GM12878 (cell line): ENCODE results near the gene PROM1. TPM values are rescaled to one million over a fixed set of nuclear protein-coding genes. Genes with fewer than 3 reads are reported as not detected.

Source experiments
- ATAC-seq: fragments of 200-7000 bp; cut with Tn5 transposase; 3 replicates; pipeline ENCODE4 v1.9.1; 2020; ENCODE audit warnings: mild to moderate bottlenecking, moderate library complexity
- BruUV-seq: library from RNA; stranded (reverse); fragments of 400-500 nt; replicated peaks from 2 replicates; lab custom pipeline; 2021; lab: Mats Ljungman, UMichigan
- CTCF ChIA-PET: fragments of 300-600 bp; sonication (Branson Sonifier 250); formaldehyde crosslinking; extraction: SDS; loops from one replicate; lab custom pipeline; 2021; ENCODE audit warnings: inconsistent platforms; lab: Yijun Ruan, JAX
- POLR2A ChIA-PET: fragments of 350-600 bp; formaldehyde crosslinking; extraction: SDS; loops from one replicate; lab custom pipeline; 2021; ENCODE audit warnings: inconsistent platforms; lab: Charles Lee
- RAD21 ChIA-PET: fragments of 300-600 bp; sonication (Branson Sonifier 250); formaldehyde crosslinking; loops from one replicate; lab custom pipeline; 2023; ENCODE audit warnings: antibody characterized with exemption; ENCODE audit not compliant: unreplicated experiment; lab: Charles Lee
- SMC1A ChIA-PET: fragments of 300-600 bp; sonication (Branson Sonifier 250); formaldehyde crosslinking; loops from one replicate; lab custom pipeline; 2023; ENCODE audit not compliant: unreplicated experiment, uncharacterized antibody; lab: Charles Lee
- DNase-seq: peaks from one replicate; pipeline ENCODE4 v3.0.0-alpha.2; 2011; ENCODE audit warnings: low read depth, low spot score
- FAIRE-seq: peaks from 3 replicates; lab custom pipeline; 2011; peaks lifted over from hg19 to GRCh38; lab: Jason Lieb, UNC
- H2AFZ ChIP-seq: 2 replicates; pipeline ENCODE4 v1.6.0; 2011; ENCODE audit warnings: low read depth, low read length, control low read depth; ENCODE audit not compliant: control insufficient read depth
- H3K27ac ChIP-seq: 2 replicates; pipeline ENCODE4 v1.5.1; 2011; ENCODE audit warnings: control low read depth; ENCODE audit not compliant: control insufficient read depth, insufficient read depth
- H3K27me3 ChIP-seq, 2 experiments: replicated peaks in 1 of 2; 2 replicates each; pipeline versions ENCODE4 v1.6.0 to v1.6.1; 2011; ENCODE audit warnings: low read length in 1 of 2; ENCODE audit not compliant: control insufficient read depth in 2 of 2, insufficient read depth in 2 of 2
- H3K36me3 ChIP-seq, 2 experiments: 2 replicates each; pipeline ENCODE4 v1.5.1; 2011; ENCODE audit warnings: low read length in 1 of 2; ENCODE audit not compliant: control insufficient read depth in 2 of 2, insufficient read depth in 2 of 2
- H3K4me1 ChIP-seq: 2 replicates; pipeline ENCODE4 v1.6.1; 2011; ENCODE audit warnings: mild to moderate bottlenecking, low read length, moderate library complexity, mixed read lengths; ENCODE audit not compliant: control insufficient read depth, insufficient read depth
- H3K4me2 ChIP-seq: 2 replicates; pipeline ENCODE4 v1.6.0; 2011; ENCODE audit warnings: control low read depth; ENCODE audit not compliant: control insufficient read depth, insufficient read depth
- H3K4me3 ChIP-seq: fragments of 200-600 bp; sonication (generic); 2 replicates; pipeline ENCODE4 v1.5.1; 2016
- H3K79me2 ChIP-seq: 2 replicates; pipeline ENCODE4 v1.6.0; 2011; ENCODE audit warnings: low read length; ENCODE audit not compliant: control insufficient read depth, insufficient read depth
- H3K9ac ChIP-seq: 2 replicates; pipeline ENCODE4 v1.8.0; 2011; ENCODE audit warnings: low read length, control low read depth, mixed read lengths; ENCODE audit not compliant: control insufficient read depth, insufficient read depth
- H3K9me3 ChIP-seq: replicated peaks from 3 replicates; pipeline ENCODE4 v1.5.1; 2011; ENCODE audit warnings: mild to moderate bottlenecking, low read length; ENCODE audit not compliant: control insufficient read depth, insufficient read depth
- H4K20me1 ChIP-seq: 2 replicates; pipeline ENCODE4 v1.6.0; 2011; ENCODE audit not compliant: control insufficient read depth, insufficient read depth
- ESRRA ChIP-seq: IDR thresholded peaks from 2 replicates; pipeline ENCODE4 v1.6.1; 2012; ENCODE audit warnings: mild to moderate bottlenecking, low read length, improper control_type of control experiment
- MEF2B ChIP-seq: fragments of 450-650 bp; IDR thresholded peaks from 2 replicates; pipeline ENCODE4 v1.6.1; 2018; ENCODE audit warnings: mild to moderate bottlenecking, moderate library complexity; ENCODE audit not compliant: partially characterized antibody, poor library complexity, severe bottlenecking
- POU2F2 ChIP-seq: IDR thresholded peaks from 3 replicates; pipeline ENCODE4 v1.6.1; 2011; ENCODE audit warnings: low read depth, mild to moderate bottlenecking, low read length, borderline replicate concordance
- TCF12 ChIP-seq: IDR thresholded peaks from 2 replicates; pipeline ENCODE4 v1.6.1; 2011; ENCODE audit warnings: low read depth, mild to moderate bottlenecking, low read length
- WGBS: methylation state at CpG from one replicate; pipeline ENCODE4 v1.1.6; 2016; ENCODE audit warnings: low lambda C conversion rate; ENCODE audit not compliant: insufficient replicate concordance, insufficient coverage; ENCODE audit errors: missing lambda C conversion rate; 5-methylcytosine and 5-hydroxymethylcytosine counted together
- in situ Hi-C: fragments of 300-500 bp; cut with MboI; formaldehyde crosslinking; loops from 9 replicates; pipeline ENCODE4 v1.14.3; 2018; ENCODE audit warnings: mixed read lengths
- intact Hi-C: fragments of 100-400 bp; cut with micrococcal nuclease; formaldehyde crosslinking; loops from one replicate; pipeline ENCODE4 v1.14.2; 2022; ENCODE audit not compliant: unreplicated experiment
- polyA plus RNA-seq, 11 experiments: library from polyadenylated mRNA; depleted of rRNA in 4 of 11; unstranded in 6 of 11; stranded (reverse) in 5 of 11; fragments of >200 nt; fragmentation: Nextera tagmentation in 4 of 11; fragmentation: Illumina TruSeq in 1 of 11; extraction: Ambion mirVana in 4 of 11; extraction: Trizol in 1 of 11; gene quantifications; 1 replicate in 1 of 11; 2 replicates in 10 of 11; pipeline versions ENCODE4 v1.2.1 to v1.2.3, GENCODE V29; 2011 to 2016; ENCODE audit warnings: inconsistent platforms in 2 of 11, missing spikeins in 2 of 11, low read depth in 1 of 11
- total RNA-seq, 4 experiments: library from RNA; depleted of rRNA in 3 of 4; stranded (reverse); fragments of >200 nt in 3 of 4; fragmentation: Illumina TruSeq in 1 of 4; extraction: Trizol in 1 of 4; gene quantifications; 2 replicates each; pipeline versions ENCODE4 v1.2.1 to v1.2.3, GENCODE V29; 2013 to 2021
- TF ChIP-seq, protein P1 (sequence below): IDR thresholded peaks from 2 replicates; pipeline ENCODE4 v1.6.1; 2011; ENCODE audit warnings: borderline replicate concordance, low read depth, mild to moderate bottlenecking, moderate library complexity, low read length; ENCODE audit not compliant: insufficient read depth, poor library complexity, severe bottlenecking
- TF ChIP-seq, protein P2 (sequence below): fragments of 450-650 bp; formaldehyde crosslinking; IDR thresholded peaks from 2 replicates; pipeline ENCODE4 v1.5.0; 2022; ENCODE audit warnings: mild to moderate bottlenecking, missing genetic modification characterization

Gene PROM1
- total and polyA plus RNA-seq, 10 of the 15 experiments (the other 5 are each of a cell fraction or from before 2014, with no cell fraction given): 0.08 to 0.31 (median 0.18) TPM; not detected in 7

DNA sequence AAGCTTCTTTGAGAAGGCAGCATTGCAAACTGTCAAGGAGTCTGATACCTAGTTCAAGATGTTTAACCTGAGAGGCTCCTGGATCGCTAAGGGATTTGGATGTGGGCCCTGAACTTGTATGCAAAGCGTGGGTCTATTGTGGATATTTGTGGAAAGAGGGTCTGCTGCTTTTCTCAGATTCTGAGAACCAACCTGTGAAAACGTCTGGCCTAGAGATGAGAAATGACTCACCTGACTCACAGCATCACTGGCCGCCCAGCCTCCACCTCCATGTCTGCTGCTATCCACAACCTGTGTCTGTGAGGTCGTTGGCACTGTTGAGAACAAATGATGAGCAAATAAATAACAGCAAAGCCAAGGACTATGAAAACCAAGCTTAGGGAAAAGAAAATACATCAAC is 33.3 kb upstream of the PROM1 start:
- intact Hi-C loops: no loop called here
- Histone ChIP-seq H3K4me1 (no peaks in the 10 kb centered on the region), H3K27me3 (no peaks in the 10 kb centered on the region), H3K4me2 (no peak overlapping the region), H2AFZ (no peak overlapping the region), H3K79me2 (no peaks in the 10 kb centered on the region), H4K20me1 (no peaks in the 10 kb centered on the region), H3K9ac (no peak overlapping the region), H3K9me3 (no peaks in the 10 kb centered on the region), H3K4me3 (no peak overlapping the region), H3K27ac (no peak overlapping the region), H3K36me3 (no peaks in the 10 kb centered on the region)
- TF ChIP-seq ESRRA: no peak
- TF ChIP-seq TCF12: no peak
- TF ChIP-seq, protein P1, sequence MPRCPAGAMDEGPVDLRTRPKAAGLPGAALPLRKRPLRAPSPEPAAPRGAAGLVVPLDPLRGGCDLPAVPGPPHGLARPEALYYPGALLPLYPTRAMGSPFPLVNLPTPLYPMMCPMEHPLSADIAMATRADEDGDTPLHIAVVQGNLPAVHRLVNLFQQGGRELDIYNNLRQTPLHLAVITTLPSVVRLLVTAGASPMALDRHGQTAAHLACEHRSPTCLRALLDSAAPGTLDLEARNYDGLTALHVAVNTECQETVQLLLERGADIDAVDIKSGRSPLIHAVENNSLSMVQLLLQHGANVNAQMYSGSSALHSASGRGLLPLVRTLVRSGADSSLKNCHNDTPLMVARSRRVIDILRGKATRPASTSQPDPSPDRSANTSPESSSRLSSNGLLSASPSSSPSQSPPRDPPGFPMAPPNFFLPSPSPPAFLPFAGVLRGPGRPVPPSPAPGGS: no peak
- no peak for TF ChIP-seq MEF2B
- TF ChIP-seq POU2F2: no peak
- TF ChIP-seq, protein P2, sequence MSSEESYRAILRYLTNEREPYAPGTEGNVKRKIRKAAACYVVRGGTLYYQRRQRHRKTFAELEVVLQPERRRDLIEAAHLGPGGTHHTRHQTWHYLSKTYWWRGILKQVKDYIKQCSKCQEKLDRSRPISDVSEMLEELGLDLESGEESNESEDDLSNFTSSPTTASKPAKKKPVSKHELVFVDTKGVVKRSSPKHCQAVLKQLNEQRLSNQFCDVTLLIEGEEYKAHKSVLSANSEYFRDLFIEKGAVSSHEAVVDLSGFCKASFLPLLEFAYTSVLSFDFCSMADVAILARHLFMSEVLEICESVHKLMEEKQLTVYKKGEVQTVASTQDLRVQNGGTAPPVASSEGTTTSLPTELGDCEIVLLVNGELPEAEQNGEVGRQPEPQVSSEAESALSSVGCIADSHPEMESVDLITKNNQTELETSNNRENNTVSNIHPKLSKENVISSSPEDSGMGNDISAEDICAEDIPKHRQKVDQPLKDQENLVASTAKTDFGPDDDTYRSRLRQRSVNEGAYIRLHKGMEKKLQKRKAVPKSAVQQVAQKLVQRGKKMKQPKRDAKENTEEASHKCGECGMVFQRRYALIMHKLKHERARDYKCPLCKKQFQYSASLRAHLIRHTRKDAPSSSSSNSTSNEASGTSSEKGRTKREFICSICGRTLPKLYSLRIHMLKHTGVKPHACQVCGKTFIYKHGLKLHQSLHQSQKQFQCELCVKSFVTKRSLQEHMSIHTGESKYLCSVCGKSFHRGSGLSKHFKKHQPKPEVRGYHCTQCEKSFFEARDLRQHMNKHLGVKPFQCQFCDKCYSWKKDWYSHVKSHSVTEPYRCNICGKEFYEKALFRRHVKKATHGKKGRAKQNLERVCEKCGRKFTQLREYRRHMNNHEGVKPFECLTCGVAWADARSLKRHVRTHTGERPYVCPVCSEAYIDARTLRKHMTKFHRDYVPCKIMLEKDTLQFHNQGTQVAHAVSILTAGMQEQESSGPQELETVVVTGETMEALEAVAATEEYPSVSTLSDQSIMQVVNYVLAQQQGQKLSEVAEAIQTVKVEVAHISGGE (CRISPR knock-in tag): no peak
- RAD21 ChIA-PET: no interaction called here
- in situ Hi-C loops: no loop called here
- SMC1A ChIA-PET: interaction anchor here (1.2 kb wide), 1 partner anchor 84 kb away, joined by 3 read pairs; no protein-coding TSS in a partner anchor
- DNase-seq: no peak
- no peak for ATAC-seq
- 10% methylated on average over 5 of the region's 5 CpGs for WGBS
- FAIRE-seq: no peak
- POLR2A ChIA-PET: no interaction called here
- CTCF ChIA-PET: interaction anchor here (1.3 to 1.4 kb wide), 2 partner anchors 63 to 314 kb away, joined by 3 to 4 read pairs; no protein-coding TSS in a partner anchor
- BruUV-seq: no TSS peak
